ENCODE data around the gene IL15RA. TPM values are rescaled to one million over a fixed set of nuclear protein-coding genes. Genes with fewer than 3 reads are reported as not detected.
A peak's percentile ranks its signal among the peaks of the same experiment; 100 is the strongest.
"Not testable (repeated sequence)": the region's sequence is repeated elsewhere in the genome, so short reads cannot be mapped to it uniquely, and the experiment has no call there.

Gene IL15RA
- total and polyA plus RNA-seq, 8 donors: 6.7 to 63.0 (median 15.9) TPM

DNA sequence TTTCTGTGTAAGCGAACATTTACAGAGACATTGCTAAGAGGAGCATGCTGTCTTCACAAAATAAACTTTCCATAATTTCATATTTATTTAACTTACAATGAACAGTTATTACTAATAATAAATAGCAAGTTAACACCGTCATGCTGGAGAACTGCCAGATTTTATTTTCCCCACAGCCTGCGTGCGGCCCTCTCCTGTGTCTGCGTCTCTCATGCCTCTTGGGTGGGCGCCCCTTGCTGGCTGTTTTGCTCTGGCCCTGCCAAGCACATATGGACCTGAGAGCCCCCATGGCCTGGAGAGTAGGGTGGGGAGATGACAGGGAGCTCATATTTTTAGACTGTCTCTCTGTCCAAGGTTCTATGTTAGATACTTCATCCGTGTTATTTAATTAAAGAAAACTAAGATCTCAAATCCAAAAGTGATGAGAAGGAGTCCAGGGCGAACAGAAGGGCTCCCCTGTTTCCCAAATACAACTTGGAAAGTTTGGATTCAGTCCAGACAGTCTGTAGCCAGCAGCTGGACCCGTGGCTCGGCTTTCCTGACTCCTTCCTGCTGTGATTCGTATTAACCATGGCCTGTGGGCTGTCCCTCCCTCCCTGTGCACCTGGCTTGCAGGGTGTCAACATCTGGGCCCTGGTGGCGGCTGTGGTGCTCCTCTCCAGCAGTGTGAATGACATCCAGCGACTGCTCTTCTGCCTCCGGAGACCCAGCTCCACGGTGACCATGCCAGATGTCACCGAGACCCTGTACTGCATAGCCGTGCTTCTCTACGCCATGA is 66.8 kb downstream of the IL15RA start:
- H3K4me3 ChIP-seq: no peak overlapping the region
- 74 to 83% (median 78%) methylated on average over 18 of the region's 18 CpGs for WGBS, 5 donors
- TF ChIP-seq EP300 (IDR thresholded peaks at IDR 0.05) (no peak), POLR2A (IDR thresholded peaks at IDR 0.05) (no peak), POLR2AphosphoS5 (IDR thresholded peaks at IDR 0.05) (no peak)
- TF ChIP-seq, protein P1, sequence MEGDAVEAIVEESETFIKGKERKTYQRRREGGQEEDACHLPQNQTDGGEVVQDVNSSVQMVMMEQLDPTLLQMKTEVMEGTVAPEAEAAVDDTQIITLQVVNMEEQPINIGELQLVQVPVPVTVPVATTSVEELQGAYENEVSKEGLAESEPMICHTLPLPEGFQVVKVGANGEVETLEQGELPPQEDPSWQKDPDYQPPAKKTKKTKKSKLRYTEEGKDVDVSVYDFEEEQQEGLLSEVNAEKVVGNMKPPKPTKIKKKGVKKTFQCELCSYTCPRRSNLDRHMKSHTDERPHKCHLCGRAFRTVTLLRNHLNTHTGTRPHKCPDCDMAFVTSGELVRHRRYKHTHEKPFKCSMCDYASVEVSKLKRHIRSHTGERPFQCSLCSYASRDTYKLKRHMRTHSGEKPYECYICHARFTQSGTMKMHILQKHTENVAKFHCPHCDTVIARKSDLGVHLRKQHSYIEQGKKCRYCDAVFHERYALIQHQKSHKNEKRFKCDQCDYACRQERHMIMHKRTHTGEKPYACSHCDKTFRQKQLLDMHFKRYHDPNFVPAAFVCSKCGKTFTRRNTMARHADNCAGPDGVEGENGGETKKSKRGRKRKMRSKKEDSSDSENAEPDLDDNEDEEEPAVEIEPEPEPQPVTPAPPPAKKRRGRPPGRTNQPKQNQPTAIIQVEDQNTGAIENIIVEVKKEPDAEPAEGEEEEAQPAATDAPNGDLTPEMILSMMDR (IDR thresholded peaks at IDR 0.05): no peak
- H3K4me1 ChIP-seq: peaks cover 0 to 13% (median 8%) of the 10 kb centered on the region in 4 donors
- H3K36me3 ChIP-seq: peaks cover 63 to 95% (median 88%) of the 10 kb centered on the region in 4 donors
- no peaks in the 10 kb centered on the region for H3K27me3 ChIP-seq
- peak overlapping the region in 3 of 5 donors; percentile 10 to 43 (median 14) for H3K27ac ChIP-seq
- H3K9me3 ChIP-seq: no peaks in the 10 kb centered on the region
- intact Hi-C loops (cut with DNase I; ENCODE audit: low total_unique reads): no loop called here
- peak in 1 of 2 donors; percentile 49 for DNase-seq

DNA sequence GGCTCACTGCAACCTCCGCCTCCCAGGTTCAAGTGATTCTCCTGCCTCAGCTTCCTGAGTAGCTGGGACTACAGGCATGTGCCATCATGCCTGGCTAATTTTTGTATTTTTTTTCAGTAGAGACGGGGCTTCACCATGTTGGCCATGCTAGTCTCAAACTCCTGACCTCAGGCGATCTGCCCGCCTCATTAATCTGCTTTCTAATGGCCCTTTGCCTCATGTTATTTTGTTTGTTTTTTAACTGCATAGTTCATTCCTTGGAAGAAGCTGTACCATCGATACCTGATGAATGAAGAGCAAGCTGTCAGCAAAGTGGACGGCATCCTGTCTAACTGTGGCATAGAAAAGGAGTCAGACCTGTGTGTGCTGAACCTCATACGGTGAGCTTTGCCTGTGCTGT is 68.7 kb downstream of the IL15RA start:
- DNase-seq; H3K9me3 ChIP-seq; H3K4me3 ChIP-seq; H3K27ac ChIP-seq; H3K27me3 ChIP-seq; intact Hi-C loops (cut with DNase I; ENCODE audit: low total_unique reads): not testable (repeated sequence)
- Histone ChIP-seq H3K36me3 (peaks cover 44 to 84% (median 78%) of the 10 kb centered on the region in 4 donors), H3K4me1 (peaks cover 0 to 13% (median 10%) of the 10 kb centered on the region in 4 donors)
- WGBS, 5 donors: 88 to 97% (median 94%) methylated on average over 7 of the region's 7 CpGs

DNA sequence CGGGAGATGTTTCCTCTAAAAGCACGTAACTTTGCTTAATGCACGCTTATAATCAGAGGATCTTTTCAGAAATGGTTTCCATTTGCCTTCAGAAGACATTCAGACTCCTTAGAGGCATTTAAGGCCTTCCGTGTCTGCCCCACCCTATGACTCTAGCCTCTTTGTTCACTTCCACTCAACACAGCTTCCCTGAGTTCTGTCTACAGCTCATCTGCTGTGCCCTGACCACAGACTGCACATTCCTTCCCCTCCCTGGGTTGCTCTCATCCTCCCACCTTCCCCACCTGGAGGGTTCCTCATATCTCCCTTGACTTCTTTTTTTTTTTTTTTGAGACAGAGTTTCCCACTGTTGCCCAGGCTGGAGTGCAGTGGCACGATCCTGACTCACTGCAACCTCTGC is 70.7 kb downstream of the IL15RA start:
- H3K4me3 ChIP-seq: no peak overlapping the region
- H3K36me3 ChIP-seq: peaks cover 30 to 69% (median 63%) of the 10 kb centered on the region in 4 donors
- H3K27ac ChIP-seq: peak overlapping the region in 3 of 5 donors; percentile 6 to 58 (median 37)
- no peaks in the 10 kb centered on the region for H3K9me3 ChIP-seq
- 82 to 96% (median 93%) methylated on average over 5 of the region's 5 CpGs for WGBS, 5 donors
- H3K4me1 ChIP-seq: peaks cover 0 to 18% (median 11%) of the 10 kb centered on the region in 4 donors
- no peaks in the 10 kb centered on the region for H3K27me3 ChIP-seq
- intact Hi-C loops (cut with DNase I; ENCODE audit: low total_unique reads): no loop called here
- TF ChIP-seq, protein P1 (IDR thresholded peaks at IDR 0.05): no peak
- no peak for TF ChIP-seq POLR2A (IDR thresholded peaks at IDR 0.05)
- DNase-seq: no peak

DNA sequence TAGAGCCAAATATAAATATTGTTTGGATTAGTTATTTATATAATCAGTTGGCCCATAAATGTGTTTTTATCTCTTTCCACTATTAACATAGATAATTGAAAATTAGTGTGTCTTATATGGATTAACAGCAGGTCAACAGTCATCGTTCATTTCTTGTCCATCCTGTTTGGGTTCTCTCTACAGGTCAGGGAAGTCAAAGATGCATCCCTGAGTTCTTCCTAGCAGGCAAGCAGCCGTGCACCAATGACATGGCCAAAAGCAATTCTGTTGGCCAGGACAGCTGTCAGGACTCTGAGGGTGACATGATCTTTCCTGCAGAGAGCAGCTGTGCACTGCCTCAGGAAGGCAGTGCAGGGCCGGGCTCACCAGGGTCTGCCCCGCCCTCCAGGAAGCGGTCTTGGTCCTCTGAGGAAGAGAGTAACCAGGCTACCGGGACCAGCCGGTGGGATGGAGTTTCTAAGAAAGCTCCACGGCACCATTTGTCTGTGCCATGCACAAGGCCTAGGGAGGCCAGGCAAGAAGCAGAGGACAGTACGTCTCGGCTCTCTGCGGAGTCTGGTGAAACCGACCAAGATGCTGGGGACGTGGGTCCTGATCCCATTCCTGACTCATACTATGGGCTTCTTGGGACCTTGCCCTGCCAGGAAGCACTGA is 71.4 kb downstream of the IL15RA start:
- Histone ChIP-seq H3K36me3 (peaks cover 24 to 62% (median 56%) of the 10 kb centered on the region in 4 donors), H3K27me3 (no peaks in the 10 kb centered on the region), H3K27ac (peak overlapping the region in 4 of 5 donors; percentile 6 to 58 (median 29)), H3K9me3 (no peaks in the 10 kb centered on the region), H3K4me1 (peaks cover 0 to 18% (median 8%) of the 10 kb centered on the region in 4 donors), H3K4me3 (no peak overlapping the region)
- intact Hi-C loops (cut with DNase I; ENCODE audit: low total_unique reads): no loop called here
- TF ChIP-seq EP300 (IDR thresholded peaks at IDR 0.05) (no peak), POLR2AphosphoS5 (IDR thresholded peaks at IDR 0.05) (no peak), POLR2A (IDR thresholded peaks at IDR 0.05) (no peak)
- TF ChIP-seq, protein P1 (IDR thresholded peaks at IDR 0.05): no peak
- 48 to 81% (median 78%) methylated on average over 13 of the region's 13 CpGs for WGBS, 5 donors
- peak; percentile 28 to 41 for DNase-seq
